GM12891 (cell line): ENCODE data around the gene GOPC.

Experiments
- POLR2A ChIP-seq: IDR thresholded peaks from 2 replicates; pipeline ENCODE4 v1.6.1; 2011; ENCODE audit warnings: low read depth, low read length, control low read depth
- POLR2AphosphoS5 ChIP-seq: IDR thresholded peaks from 2 replicates; pipeline ENCODE4 v1.6.1; 2011; ENCODE audit warnings: low read depth, low read length, control low read depth
- POU2F2 ChIP-seq: IDR thresholded peaks from 2 replicates; pipeline ENCODE4 v1.6.1; 2011; ENCODE audit warnings: low read depth, mild to moderate bottlenecking, control low read depth, low read length, moderate library complexity
- SPI1 ChIP-seq: IDR thresholded peaks from 2 replicates; pipeline ENCODE4 v1.6.1; 2011; ENCODE audit warnings: low read depth, low read length, control low read depth
- TAF1 ChIP-seq: IDR thresholded peaks from 2 replicates; pipeline ENCODE4 v1.6.1; 2011; ENCODE audit warnings: low read depth, low read length, control low read depth

- TF ChIP-seq TAF1: no peak
- no peak for TF ChIP-seq POLR2AphosphoS5
- no peak for TF ChIP-seq POLR2A
- TF ChIP-seq POU2F2: no peak
- no peak for TF ChIP-seq SPI1
Observed at GRCh38 chr6:117553142-117553541, 49.2 kb downstream of the GOPC start.
